Ishikawa (cell line): ENCODE data around the gene SLIT3.

Experiments
- CEBPB ChIP-seq: IDR thresholded peaks from 2 replicates; pipeline ENCODE4 v1.6.1; 2012
- CREB1 ChIP-seq: IDR thresholded peaks from 2 replicates; pipeline ENCODE4 v1.6.1; 2012; ENCODE audit warnings: low read depth
- EGR1 ChIP-seq: IDR thresholded peaks from 2 replicates; pipeline ENCODE4 v1.6.1; 2012
- EP300 ChIP-seq: IDR thresholded peaks from 2 replicates; pipeline ENCODE4 v1.6.1; 2012; ENCODE audit warnings: borderline replicate concordance
- FOXM1 ChIP-seq: IDR thresholded peaks from 2 replicates; pipeline ENCODE4 v1.6.1; 2012; ENCODE audit warnings: low read depth, borderline replicate concordance
- MAX ChIP-seq: IDR thresholded peaks from 2 replicates; pipeline ENCODE4 v1.6.1; 2012
- NFIC ChIP-seq: IDR thresholded peaks from 2 replicates; pipeline ENCODE4 v1.6.1; 2012
- RAD21 ChIP-seq: IDR thresholded peaks from 2 replicates; pipeline ENCODE4 v1.6.1; 2012; ENCODE audit warnings: low read depth
- REST ChIP-seq: IDR thresholded peaks from 2 replicates; pipeline ENCODE4 v1.6.1; 2012; ENCODE audit warnings: low read depth, mild to moderate bottlenecking
- TAF1 ChIP-seq: IDR thresholded peaks from 2 replicates; pipeline ENCODE4 v1.6.1; 2012; ENCODE audit warnings: low read depth, mild to moderate bottlenecking
- TCF12 ChIP-seq: IDR thresholded peaks from 2 replicates; pipeline ENCODE4 v1.6.1; 2012; ENCODE audit warnings: low read depth
- TEAD4 ChIP-seq: IDR thresholded peaks from 2 replicates; pipeline ENCODE4 v1.6.1; 2012
- YY1 ChIP-seq: IDR thresholded peaks from 2 replicates; pipeline ENCODE4 v1.6.1; 2012; ENCODE audit warnings: low read depth
- ZBTB7A ChIP-seq: IDR thresholded peaks from 2 replicates; pipeline ENCODE4 v1.6.1; 2012; ENCODE audit warnings: low read depth
- TF ChIP-seq, protein P1 (sequence below): IDR thresholded peaks from 2 replicates; pipeline ENCODE4 v1.6.1; 2012

SLIT3 gene

DNA sequence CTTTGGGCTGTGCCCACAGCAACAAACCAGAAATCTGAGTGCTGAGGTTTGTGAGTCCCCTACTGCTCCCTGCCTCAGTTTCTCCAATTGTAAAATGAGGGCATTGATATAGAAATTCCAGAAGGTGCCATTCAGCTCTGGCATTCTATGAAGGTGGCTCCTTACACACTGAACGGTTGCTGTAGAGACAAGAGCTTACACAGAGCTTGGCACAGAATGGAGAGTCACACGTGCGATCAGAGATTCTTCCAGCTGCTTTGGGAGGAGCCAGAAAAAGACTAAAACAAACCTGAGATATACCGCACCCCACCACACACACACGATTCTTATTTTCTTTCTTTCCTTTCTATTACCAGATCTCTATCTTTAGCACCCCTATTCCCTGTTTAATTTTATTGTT is 122.7 kb downstream of the SLIT3 start:
- no peak for TF ChIP-seq TAF1

DNA sequence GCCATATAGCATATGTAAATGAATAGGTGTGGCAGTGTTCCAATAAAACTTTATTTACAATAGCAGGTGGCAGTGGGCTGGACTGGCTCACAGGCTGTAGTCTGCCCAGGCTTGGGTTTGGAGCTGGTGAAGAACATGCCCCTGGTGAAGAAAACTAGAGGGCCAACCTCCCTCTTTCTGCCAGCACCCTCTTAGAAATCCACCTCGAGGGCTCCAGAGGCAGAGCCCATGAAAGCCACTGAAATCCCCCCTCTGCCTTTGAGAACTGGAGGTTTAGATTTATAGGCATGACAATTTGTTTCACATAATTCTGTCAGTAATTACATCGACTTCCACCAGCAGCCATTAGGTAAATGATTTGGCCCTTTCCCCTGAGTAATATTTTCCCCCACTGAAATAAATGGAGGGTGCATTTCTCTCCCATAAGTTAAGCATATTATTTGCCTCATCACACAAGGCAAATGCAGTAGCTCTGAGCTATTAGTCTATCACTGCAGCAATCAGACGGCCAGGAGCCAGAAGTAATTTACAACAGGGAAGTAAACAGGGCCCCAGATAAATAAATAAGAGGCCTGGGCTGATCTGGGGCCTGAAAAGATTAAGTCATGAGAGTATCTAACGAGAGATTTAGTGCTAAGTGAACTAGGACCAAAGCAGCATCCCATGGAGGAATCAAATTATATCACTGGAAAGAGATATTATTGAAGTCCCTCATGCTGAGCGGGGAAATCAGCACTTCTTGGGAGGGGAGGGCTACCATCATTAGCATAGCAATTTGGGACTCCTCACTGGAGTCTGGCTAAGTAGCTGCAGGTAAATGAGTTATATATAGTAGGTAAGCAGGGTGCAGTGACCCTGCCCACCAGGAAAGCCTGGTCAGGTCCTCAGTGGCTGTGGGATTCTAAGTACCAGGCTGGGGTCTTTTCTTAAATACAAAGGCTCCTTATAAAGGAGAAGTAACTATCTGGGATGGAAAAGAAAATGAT is 123.9 kb downstream of the SLIT3 start:
- TF ChIP-seq RAD21 (no peak), NFIC (no peak), YY1 (no peak), TCF12 (no peak), MAX (no peak), CEBPB (no peak)

DNA sequence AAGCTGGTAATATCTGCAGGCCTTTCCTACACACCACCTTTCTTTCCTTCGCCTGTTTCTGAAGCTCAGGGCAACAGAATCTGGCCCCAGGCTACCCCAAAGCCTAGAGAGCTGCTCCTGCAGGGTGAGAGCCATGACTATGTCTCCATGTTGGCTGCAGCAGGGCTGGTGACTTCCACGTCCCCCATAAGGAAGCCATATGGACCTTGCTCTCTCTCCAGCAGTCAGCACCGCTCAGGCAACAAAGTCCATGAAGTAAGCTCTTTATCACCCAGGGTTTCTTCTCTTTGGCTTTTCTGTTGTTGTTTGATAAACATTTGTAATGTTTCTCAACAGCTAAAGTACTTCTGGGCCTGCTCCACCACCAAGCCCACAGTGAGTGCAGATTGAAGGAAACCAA is 125.2 kb downstream of the SLIT3 start:
- no peak for TF ChIP-seq CEBPB
- no peak for TF ChIP-seq CREB1
- no peak for TF ChIP-seq NFIC
- no peak for TF ChIP-seq MAX
- TF ChIP-seq REST, result no peak
- no peak for TF ChIP-seq YY1
- no peak for TF ChIP-seq EGR1
- no peak for TF ChIP-seq TCF12

- no peak for TF ChIP-seq FOXM1
- TF ChIP-seq TAF1, result no peak
- TF ChIP-seq MAX, result no peak
- no peak for TF ChIP-seq ZBTB7A
- no peak for TF ChIP-seq CEBPB
- TF ChIP-seq, protein P1, sequence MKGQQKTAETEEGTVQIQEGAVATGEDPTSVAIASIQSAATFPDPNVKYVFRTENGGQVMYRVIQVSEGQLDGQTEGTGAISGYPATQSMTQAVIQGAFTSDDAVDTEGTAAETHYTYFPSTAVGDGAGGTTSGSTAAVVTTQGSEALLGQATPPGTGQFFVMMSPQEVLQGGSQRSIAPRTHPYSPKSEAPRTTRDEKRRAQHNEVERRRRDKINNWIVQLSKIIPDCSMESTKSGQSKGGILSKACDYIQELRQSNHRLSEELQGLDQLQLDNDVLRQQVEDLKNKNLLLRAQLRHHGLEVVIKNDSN, result no peak
- TF ChIP-seq EP300, result no peak
- TF ChIP-seq TCF12, result no peak
- no peak for TF ChIP-seq TEAD4
- TF ChIP-seq EGR1, result no peak
- TF ChIP-seq RAD21, result no peak
- no peak for TF ChIP-seq YY1
Measured at GRCh38 chr5:169174923-169175322, 126.0 kb downstream of the SLIT3 start.

DNA sequence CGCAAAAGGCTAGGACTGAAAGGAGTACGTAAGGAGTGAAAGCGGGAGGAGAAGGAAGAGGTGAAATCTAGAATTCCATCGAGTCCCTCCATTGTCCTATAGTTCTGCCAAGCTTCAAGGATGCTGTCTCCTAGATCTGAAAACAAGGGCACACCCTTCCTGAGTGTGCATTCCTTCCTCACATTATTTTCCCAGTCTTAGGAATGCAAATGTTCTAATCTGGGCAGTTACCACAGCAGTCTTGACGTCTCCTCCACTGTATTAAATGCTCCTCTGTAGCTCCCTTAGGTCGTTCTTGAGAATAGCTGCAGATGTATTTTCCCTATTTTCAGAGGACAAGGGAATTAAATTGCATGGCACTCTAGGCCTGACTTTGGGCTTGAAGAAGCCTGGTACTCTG is 127.6 kb downstream of the SLIT3 start:
- TF ChIP-seq CEBPB, result no peak
- no peak for TF ChIP-seq CREB1
- no peak for TF ChIP-seq TAF1
- no peak for TF ChIP-seq EP300
- no peak for TF ChIP-seq MAX
- TF ChIP-seq RAD21, result no peak
- TF ChIP-seq REST, result no peak
- TF ChIP-seq EGR1, result no peak
- TF ChIP-seq FOXM1, result no peak
- TF ChIP-seq NFIC, result no peak
- TF ChIP-seq, protein P1, result no peak

- TF ChIP-seq RAD21 (no peak), FOXM1 (no peak), CREB1 (no peak)
Measured at GRCh38 chr5:169171515-169171914, 129.4 kb downstream of the SLIT3 start.
